Lung (tissue), 12 donors: ENCODE measurements around the gene CASP6. TPM values are rescaled to one million over a fixed set of nuclear protein-coding genes. Genes with fewer than 3 reads are reported as not detected.

Source experiments
- ATAC-seq: fragments of 200-7000 bp; cut with Tn5 transposase; one replicate; pipeline ENCODE4 v1.9.1; 2020; ENCODE audit warnings: moderate number of reproducible peaks; ENCODE audit not compliant: insufficient read depth, low FRiP score
- DNase-seq, 3 donors: peaks; one replicate each; pipeline ENCODE4 v3.0.0-alpha.2; 2013 to 2017
- H3K27ac ChIP-seq, 2 donors: one replicate each; pipeline ENCODE4 v1.5.1; 2013; ENCODE audit warnings: mild to moderate bottlenecking in 2 of 2, moderate library complexity in 2 of 2, control low read depth in 1 of 2, inconsistent platforms in 1 of 2, low read depth in 1 of 2, low read length in 1 of 2
- H3K27me3 ChIP-seq, 3 donors: one replicate each; pipeline ENCODE4 v1.5.1; 2013; ENCODE audit warnings: low read length in 2 of 3; ENCODE audit not compliant: control insufficient read depth in 3 of 3, insufficient read depth in 3 of 3
- H3K36me3 ChIP-seq, 4 donors: one replicate each; pipeline ENCODE4 v1.5.1; 2013; ENCODE audit warnings: low read length in 4 of 4, mild to moderate bottlenecking in 1 of 4, moderate library complexity in 1 of 4; ENCODE audit not compliant: control insufficient read depth in 4 of 4, insufficient read depth in 4 of 4
- H3K4me1 ChIP-seq, 5 donors: one replicate each; pipeline ENCODE4 v1.5.1; 2013; ENCODE audit warnings: low read length in 5 of 5, mild to moderate bottlenecking in 2 of 5, moderate library complexity in 1 of 5; ENCODE audit not compliant: control insufficient read depth in 5 of 5, insufficient read depth in 5 of 5
- H3K4me3 ChIP-seq: one replicate; pipeline ENCODE4 v1.5.1; 2013; ENCODE audit warnings: mild to moderate bottlenecking, control low read depth, moderate library complexity
- H3K9ac ChIP-seq, 2 donors: one replicate each; pipeline ENCODE4 v1.5.1; 2013; ENCODE audit warnings: low read length in 2 of 2, control low read depth in 1 of 2; ENCODE audit not compliant: insufficient read depth in 1 of 2
- H3K9me3 ChIP-seq, 4 donors: one replicate each; pipeline ENCODE4 v1.5.1; 2013; ENCODE audit warnings: low read length in 3 of 4, mild to moderate bottlenecking in 1 of 4, moderate library complexity in 1 of 4; ENCODE audit not compliant: control insufficient read depth in 4 of 4, insufficient read depth in 3 of 4
- CTCF ChIP-seq: IDR thresholded peaks from 2 replicates; pipeline ENCODE4 v1.5.1; 2012; ENCODE audit warnings: mild to moderate bottlenecking; ENCODE audit errors: control extremely low read depth, extremely low read depth
- WGBS, 2 donors: extraction: QIAGEN DNeasy Blood & Tissue Kit; methylation state at CpG; one replicate each; pipeline ENCODE4 v1.1.7; 2013; 5-methylcytosine and 5-hydroxymethylcytosine counted together
- polyA plus RNA-seq, 2 donors: library from polyadenylated mRNA; stranded (reverse); fragments of 200-250 nt; gene quantifications; one replicate each; pipeline ENCODE4 v1.2.1, GENCODE V29; 2013
- total RNA-seq, 2 donors: library from RNA; depleted of rRNA in 1 of 2; stranded (reverse); fragments of >200 nt in 1 of 2; gene quantifications; one replicate each; pipeline ENCODE4 v1.2.1, GENCODE V29; 2014 to 2021
- donor health status: control.
- donor health status: control.
- donor health status: Bipolar disorder and iron deficiency.
- donor health status: healthy.
- donor health status: DM: yes; HTN: yes; CAD: no.

CASP6 gene
- total and polyA plus RNA-seq, 4 donors = 12.0 to 20.2 (median 13.2) TPM

GRCh38 chr4:109723110-109723509 is 19.9 kb upstream of the CASP6 start:
- ATAC-seq = no peak
- H3K27me3 ChIP-seq = no peaks in the 10 kb centered on the region
- no peaks in the 10 kb centered on the region for H3K9me3 ChIP-seq
- no peak overlapping the region for H3K9ac ChIP-seq
- TF ChIP-seq CTCF = no peak
- H3K36me3 ChIP-seq = peaks cover 0 to 6% (median 0%) of the 10 kb centered on the region in 4 donors
- H3K27ac ChIP-seq = no peak overlapping the region
- WGBS, 2 donors = 82 to 89% methylated on average over 2 of the region's 2 CpGs
- no peak for DNase-seq
- H3K4me1 ChIP-seq = peaks cover 0 to 5% (median 0%) of the 10 kb centered on the region in 5 donors
- no peak overlapping the region for H3K4me3 ChIP-seq

GRCh38 chr4:109722357-109722756 is 19.1 kb upstream of the CASP6 start:
- no peaks in the 10 kb centered on the region for H3K9me3 ChIP-seq

GRCh38 chr4:109721033-109721432 is 17.8 kb upstream of the CASP6 start:
- Histone ChIP-seq H3K9ac (no peak overlapping the region), H3K36me3 (peaks cover 0 to 16% (median 7%) of the 10 kb centered on the region in 4 donors), H3K4me1 (no peaks in the 10 kb centered on the region), H3K27me3 (no peaks in the 10 kb centered on the region), H3K9me3 (no peaks in the 10 kb centered on the region), H3K27ac (no peak overlapping the region), H3K4me3 (no peak overlapping the region)
- 95 to 98% methylated on average over 7 of the region's 7 CpGs for WGBS, 2 donors
- no peak for TF ChIP-seq CTCF
- DNase-seq (no peak), ATAC-seq (no peak)

More at GRCh38 chr4:109722357-109722756, 19.1 kb upstream of the CASP6 start:
- Histone ChIP-seq H3K27me3 (no peaks in the 10 kb centered on the region), H3K27ac (no peak overlapping the region), H3K9ac (no peak overlapping the region), H3K36me3 (peaks cover 0 to 6% (median 0%) of the 10 kb centered on the region in 4 donors), H3K4me3 (no peak overlapping the region), H3K4me1 (no peaks in the 10 kb centered on the region)
- ATAC-seq (no peak), DNase-seq (no peak)
- TF ChIP-seq CTCF = no peak

- Histone ChIP-seq H3K36me3 (peaks cover 0 to 18% (median 9%) of the 10 kb centered on the region in 4 donors), H3K27ac (no peak overlapping the region), H3K4me1 (no peaks in the 10 kb centered on the region), H3K27me3 (no peaks in the 10 kb centered on the region), H3K9ac (no peak overlapping the region), H3K4me3 (no peak overlapping the region), H3K9me3 (no peaks in the 10 kb centered on the region)
- DNase-seq (no peak), ATAC-seq (no peak)
- WGBS, 2 donors = 95 to 98% methylated on average over 4 of the region's 4 CpGs
- TF ChIP-seq CTCF = no peak
Measured at GRCh38 chr4:109719604-109720003, 16.4 kb upstream of the CASP6 start.
